NCI-H82 treated with DMSO at 0.1 percent for 48 hours (cell line): ENCODE results near the gene ANKRD11.
"Not testable (repeated sequence)": the region's sequence is repeated elsewhere in the genome, so short reads cannot be mapped to it uniquely, and the experiment has no call there.

Experiments
- DNase-seq: peaks from one replicate; lab custom pipeline; 2025; ENCODE audit not compliant: unreplicated experiment; lab: John Stamatoyannopoulos, UW

The ANKRD11 gene

GRCh38 chr16:89273741-89274472 lies 216.5 kb downstream of the ANKRD11 start:
- no peak for DNase-seq

- no peak for DNase-seq
Observed at GRCh38 chr16:89272631-89273030, 217.7 kb downstream of the ANKRD11 start.

GRCh38 chr16:89270666-89271345 lies 219.6 kb downstream of the ANKRD11 start:
- no peak for DNase-seq

- DNase-seq, result no peak
Observed at GRCh38 chr16:89269805-89270665, 220.3 kb downstream of the ANKRD11 start.

GRCh38 chr16:89268987-89269735 lies 221.2 kb downstream of the ANKRD11 start:
- DNase-seq, result no peak

- no peak for DNase-seq
Observed at GRCh38 chr16:89268585-89268984, 221.8 kb downstream of the ANKRD11 start.

- DNase-seq, result not testable (repeated sequence)
Observed at GRCh38 chr16:89267746-89268145, 222.6 kb downstream of the ANKRD11 start.

- DNase-seq, result no peak
Observed at GRCh38 chr16:89266521-89267134, 223.7 kb downstream of the ANKRD11 start.

- no peak for DNase-seq
Observed at GRCh38 chr16:89265647-89266046, 224.7 kb downstream of the ANKRD11 start.

GRCh38 chr16:89264800-89265550 lies 225.4 kb downstream of the ANKRD11 start:
- DNase-seq, result no peak

GRCh38 chr16:89261691-89262563 lies 228.4 kb downstream of the ANKRD11 start:
- DNase-seq, result no peak

GRCh38 chr16:89259901-89260300 lies 230.5 kb downstream of the ANKRD11 start:
- not testable (repeated sequence) for DNase-seq

- no peak for DNase-seq
Observed at GRCh38 chr16:89257757-89258465, 232.4 kb downstream of the ANKRD11 start.

GRCh38 chr16:89257281-89257731 lies 233.1 kb downstream of the ANKRD11 start:
- DNase-seq, result no peak

- no peak for DNase-seq
Observed at GRCh38 chr16:89256651-89257254, 233.6 kb downstream of the ANKRD11 start.

GRCh38 chr16:89253548-89254287 lies 236.6 kb downstream of the ANKRD11 start:
- DNase-seq, result no peak
